Right lung (tissue), 5 donors: Measurements from ENCODE around the gene RNPEP. TPM values are rescaled to one million over a fixed set of nuclear protein-coding genes. Genes with fewer than 3 reads are reported as not detected.
"Not testable (repeated sequence)": the region's sequence is repeated elsewhere in the genome, so short reads cannot be mapped to it uniquely, and the experiment has no call there.

Experiments
- DNase-seq, 2 donors: peaks; one replicate each; pipeline ENCODE4 v3.0.0-alpha.2; 2013
- polyA plus RNA-seq, 5 donors: library from polyadenylated mRNA; unstranded; fragments of 120-200 nt; gene quantifications; one replicate each; pipeline versions ENCODE4 v1.2.1 to v1.2.3, GENCODE V29; 2013; ENCODE audit warnings: inconsistent platforms in 1 of 5, low replicate concordance in 1 of 5; ENCODE audit not compliant: insufficient read length in 5 of 5, insufficient read depth in 1 of 5

RNPEP gene
- polyA plus RNA-seq, 5 donors, result 54.7 to 66.3 (median 59.5) TPM

DNA sequence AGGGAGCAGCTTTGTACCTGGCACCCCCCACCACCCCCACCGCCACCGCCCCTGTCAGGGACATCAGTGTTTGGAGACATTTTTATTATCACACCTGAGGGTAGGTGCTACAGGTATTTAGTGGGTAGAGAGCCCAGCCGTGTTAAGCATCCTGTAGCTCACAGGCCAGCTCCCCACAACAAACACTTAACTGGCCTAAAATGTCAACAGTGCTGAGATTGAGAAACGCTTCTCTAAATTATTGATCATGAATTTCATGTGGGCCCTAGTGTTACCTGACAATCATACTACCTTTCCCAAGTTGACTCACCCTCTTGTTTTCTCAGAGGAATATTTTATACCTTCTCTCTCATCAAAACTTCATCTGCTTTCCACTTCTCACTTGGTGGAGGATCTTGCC lies 49.3 kb downstream of the RNPEP start:
- DNase-seq, result no peak

DNA sequence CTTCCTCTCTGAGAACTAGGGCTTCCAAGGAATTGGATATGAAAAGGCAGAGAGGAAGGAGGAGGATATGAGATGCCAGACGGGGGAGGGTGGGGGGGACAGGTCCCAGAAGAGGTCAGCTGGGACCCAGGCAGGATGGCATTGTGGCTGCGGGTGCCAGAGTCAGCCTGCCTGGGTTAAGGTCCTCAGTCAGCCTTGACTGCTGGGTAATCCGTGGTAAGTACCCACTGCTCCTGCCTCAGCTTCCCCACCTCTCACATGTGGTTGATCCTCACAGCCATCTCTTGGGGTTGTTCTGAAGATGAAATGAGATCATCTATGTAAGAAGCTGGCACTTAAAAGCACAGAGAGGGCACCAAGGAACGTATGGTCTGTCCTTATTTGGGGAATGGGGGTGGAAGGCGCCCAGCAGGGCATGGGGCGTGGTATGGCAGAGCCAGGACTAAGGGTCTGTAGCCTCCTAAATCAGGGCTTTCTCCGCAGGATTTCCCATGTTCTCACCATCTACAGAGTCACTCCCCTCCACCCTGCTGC lies 51.8 kb downstream of the RNPEP start:
- no peak for DNase-seq

DNA sequence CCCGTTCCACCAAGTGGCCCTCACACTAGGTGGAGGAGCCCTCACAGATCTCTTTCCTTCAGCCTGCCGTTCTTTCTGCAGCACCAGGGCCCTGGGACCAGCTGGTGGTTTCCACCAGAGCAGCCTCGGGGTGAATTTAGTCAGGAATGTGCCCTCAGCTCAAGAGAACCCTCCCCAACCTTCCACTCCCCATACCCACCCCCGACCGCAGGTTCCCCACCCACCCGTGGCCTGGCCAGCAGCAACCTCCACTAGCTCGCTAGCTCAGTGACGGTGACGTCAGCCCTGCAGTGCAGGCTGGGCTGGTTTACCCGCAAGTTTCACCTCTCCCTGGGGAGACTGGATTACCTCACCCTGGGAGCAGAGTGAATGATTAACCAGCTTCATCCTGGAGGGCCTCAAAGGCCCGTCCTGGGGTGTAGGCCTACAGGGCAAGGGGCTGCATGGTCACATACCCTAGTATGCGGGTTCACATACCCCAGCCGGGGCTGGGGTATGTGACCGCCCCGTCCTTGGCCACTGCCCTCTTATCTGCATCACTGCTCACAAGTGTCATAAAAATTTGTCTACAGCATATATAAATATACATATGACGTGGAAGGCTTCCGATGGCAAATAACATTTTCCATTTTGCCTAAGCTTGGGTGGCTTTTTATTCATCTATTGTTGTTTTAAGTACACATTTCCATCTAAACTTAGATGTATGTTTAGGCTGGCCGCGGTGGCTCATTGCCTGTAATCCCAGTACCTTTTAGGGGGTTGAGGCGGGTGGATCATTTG lies 52.4 kb downstream of the RNPEP start:
- peak; percentile 80 to 81 for DNase-seq

DNA sequence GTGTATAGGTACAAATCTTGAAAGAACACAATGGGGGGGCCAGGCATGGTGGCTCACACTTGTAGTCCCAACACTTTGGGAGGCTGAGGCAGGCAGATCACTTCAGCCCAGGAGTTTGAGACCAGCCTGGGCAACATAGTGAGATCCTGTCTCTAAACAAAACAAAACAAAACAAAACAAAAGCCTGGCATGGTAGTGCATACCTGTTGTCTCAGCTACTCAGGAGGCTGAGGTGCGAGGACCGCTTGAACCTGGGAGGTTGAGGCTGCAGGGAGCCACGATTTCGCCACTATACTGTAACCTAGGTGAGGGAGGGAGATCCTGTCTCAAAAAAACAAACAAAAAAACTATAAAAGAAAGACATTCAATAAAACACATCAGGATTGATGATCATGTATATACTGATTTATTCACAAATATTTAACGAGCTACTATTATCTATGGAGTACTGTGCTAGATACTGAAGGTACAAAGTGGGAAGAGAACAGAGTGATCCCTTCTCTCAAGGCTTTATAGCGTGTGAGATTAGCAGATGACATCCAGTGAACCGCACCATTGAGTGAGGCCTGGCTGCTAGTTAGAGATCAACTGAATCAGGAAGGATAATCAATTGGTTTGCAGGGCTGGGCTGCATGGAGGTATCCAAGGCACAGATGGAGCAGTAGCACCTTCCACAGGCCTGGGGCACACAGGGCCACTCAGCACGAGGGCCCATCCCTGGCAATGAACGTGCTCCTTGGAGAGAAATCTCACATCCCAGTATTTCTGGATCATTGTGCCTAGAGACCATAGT lies 54.3 kb downstream of the RNPEP start:
- no peak for DNase-seq

DNA sequence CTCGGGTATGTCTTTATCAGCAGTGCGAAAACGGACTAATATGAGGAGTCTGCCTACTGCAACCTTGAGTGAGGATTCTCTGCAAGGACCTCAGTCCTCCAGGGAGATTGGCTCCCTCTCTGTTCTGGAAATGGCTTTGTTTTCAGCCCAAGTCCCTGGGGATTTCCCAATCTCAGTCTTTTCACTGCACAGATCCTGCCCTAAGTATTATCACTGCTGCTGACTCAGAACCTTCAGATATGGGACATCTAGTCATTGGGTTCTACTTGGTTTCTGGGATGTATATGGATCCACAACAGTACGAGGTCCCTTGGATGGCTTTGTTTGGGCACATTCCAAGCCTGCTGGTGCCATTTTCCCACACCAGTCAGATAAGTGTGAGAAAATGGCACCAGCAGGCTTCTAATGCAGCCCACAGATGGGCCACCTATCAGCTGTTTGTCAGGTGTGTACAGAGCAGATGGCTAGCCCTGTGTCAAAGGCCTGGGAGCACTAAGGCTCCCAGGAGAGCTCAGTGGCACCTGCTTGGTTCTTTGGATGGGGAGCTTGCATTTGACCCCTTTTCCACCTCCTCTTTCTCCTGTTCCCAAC lies 55.4 kb downstream of the RNPEP start:
- DNase-seq, result no peak

DNA sequence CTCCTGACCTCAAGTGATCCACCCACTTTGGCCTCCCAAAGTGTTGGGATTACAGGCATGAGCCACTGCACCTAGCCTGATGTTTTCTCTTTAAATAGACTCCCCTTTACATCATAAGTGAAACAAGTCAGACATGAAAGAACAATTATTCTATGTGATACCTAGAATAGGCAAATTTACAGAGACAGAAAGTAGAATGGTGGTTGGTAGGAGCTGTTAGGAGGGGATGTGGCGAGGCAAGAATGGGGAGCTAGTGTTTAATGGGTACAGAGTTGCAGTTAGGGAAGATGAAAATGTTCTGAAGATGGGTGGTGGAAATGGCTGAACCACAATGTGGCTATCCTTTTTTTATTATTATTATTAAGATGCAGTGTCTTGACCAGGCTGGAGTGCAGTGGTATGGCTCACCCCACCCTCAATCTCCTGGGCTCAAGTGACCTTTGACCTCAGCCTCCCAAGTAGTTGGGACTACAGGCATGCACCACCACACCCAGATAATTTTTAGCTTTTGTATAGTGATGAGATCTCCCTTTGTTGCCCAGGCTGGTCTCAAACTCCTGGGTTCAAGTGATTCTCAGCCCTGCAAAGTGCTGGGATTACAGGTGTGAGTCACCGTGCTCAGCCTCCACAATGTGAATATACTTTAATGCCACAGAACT lies 56.4 kb downstream of the RNPEP start:
- no peak for DNase-seq

DNA sequence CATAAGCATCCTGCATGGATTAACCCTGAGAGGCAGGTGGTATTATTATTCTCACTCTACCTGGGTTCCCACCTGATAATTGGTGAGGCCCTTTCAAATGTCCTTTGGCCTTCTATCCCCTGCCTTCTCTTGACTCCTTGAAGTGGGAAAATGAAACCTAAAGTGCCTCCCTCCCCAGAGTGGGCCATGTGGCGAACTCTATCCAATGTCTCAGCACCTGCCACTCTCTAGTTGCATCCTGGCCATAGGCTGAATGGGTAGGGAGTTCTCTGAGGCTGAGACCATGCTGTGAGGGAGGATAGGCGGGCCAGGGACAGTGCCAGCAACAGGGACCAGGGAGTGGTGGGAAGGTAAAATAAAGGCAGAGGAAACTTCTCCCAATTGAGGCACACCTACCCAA lies 63.3 kb downstream of the RNPEP start:
- no peak for DNase-seq

DNA sequence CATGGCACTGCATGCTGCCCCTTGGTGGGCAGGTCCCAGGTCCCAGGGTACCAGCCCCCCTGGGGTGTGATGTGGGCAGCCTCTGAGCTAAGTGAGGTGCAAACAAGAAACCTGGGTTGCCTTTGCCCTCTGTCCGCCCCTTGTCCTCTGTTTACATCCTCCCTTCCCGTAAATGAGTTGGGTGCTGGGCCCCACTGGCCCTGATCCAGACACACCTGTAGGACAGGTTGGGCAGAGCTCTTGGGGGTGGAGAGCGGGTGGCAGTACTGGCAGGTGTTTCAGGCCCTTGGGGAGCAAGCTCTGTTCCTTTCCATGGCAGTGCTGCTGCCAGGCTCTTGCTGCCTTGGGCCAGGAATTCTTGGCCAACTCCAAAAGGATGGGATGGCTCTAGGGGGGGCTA lies 63.8 kb downstream of the RNPEP start:
- peak; percentile 71 to 76 for DNase-seq

DNA sequence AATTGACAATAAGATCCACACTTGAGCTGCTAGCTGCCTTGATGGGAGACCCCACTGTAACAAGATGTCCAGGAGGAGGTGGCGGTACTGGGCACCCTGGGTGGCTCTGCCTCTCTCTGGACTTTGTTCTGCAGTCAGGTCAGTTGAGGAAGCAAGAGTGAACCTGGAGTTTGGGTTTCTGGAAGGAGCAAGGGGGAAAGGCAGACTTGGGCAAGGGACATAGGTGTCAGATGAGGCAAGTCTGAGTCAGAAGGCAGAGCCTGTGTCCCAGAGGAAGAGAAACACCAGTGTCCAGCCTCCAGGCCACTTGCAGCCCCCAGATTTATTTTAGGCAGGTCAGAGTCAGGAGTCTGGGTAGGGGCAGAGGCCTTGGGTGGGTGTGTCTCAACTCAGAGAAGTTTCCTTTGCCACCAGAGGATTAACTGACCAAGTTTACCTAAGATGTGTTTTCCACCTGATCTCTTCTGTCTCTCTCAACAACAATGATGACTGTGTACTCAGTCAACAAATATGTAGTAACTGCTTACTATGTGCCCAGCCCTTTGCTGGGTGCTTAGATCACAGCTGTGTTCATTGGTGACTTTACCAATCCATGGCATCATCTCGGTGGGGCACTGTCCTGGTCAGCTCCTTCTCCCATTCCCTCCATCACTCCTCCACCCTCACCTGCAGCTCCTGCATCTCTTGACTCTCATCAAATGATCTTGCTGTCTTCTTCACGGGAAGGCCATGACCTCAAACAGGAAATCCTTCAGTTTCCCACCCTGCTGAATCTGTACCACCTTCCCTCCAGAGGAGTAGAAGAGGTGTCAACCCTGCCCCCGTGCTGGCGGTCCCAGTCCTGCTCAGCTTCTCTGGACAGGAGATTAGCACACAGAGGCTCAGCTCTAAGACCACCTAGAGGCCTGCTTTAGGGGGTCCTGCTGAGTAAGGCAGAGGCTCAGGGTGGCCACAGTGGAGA lies 64.6 kb downstream of the RNPEP start:
- no peak for DNase-seq

DNA sequence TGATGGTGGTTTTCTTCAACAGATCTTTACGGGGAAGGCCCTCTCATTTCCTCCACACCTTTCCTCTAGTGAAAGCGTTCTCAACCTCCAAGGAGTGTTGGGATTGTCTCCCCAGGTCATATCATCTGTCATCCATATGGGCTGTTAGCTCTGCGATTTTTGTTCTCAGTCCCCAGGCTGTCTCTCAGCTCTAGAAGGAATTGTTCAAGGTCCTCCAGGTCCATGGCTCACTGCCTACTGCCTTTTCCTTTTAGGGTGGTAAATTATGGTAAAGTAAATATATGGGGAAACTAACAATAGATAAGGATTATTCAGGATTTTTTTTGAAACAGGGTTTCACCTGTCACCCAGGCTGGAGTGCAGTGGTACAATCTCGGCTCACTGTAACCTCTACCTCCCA lies 65.5 kb downstream of the RNPEP start:
- no peak for DNase-seq

DNA sequence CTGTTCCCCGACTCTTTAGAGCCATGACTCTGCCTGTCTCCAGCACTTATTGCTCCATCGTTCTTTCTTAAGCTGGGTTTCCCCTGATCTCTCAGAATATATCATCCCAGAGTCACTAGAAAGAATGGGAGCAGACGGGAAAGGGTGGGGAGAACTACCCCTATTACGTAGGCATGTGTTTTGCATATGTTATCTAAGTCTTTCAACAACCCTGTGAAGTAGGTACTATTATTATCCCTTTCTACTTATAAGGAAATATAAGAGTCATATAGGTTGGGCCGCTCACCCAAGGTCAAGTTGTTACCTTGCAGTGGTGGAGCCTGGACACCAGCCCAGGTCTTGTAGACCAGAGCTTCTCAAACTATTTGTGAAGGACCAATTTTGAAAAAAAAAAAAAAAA lies 66.7 kb downstream of the RNPEP start:
- no peak for DNase-seq

DNA sequence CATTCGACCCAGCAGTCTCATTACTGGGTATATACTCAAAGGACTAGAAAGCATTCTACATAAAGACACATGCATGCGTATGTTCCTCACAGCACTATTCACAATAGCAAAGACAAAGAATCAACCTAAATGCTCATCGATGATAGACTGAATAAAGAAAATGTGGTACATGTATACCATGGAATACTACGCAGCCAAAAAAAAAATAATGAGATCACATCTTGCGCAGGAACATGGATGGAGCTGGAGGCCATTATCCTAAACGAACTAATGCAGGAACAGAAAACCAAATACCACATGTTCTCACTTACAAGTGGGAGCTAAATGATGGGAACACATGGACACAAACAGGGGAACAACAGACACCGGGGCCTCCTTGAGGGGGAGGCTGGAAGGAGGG lies 71.6 kb downstream of the RNPEP start:
- no peak for DNase-seq

DNA sequence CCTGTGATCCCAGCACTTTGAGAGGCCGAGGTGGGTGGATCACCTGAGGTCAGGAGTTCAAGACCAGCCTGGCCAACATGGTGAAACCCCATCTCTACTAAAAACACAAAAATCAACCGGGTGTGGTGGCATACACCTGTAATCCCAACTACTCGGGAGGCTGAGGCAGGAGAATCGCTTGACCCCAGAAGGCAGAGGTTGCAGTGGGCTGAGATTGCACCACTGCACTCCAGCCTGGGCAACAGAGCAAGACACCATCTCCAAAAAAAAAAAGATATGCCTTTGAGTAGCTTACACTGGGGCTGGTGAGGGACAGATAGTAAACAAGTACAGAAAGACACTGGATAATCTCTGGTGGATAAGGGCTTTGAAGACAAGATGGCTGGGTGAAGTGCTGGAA lies 72.2 kb downstream of the RNPEP start:
- not testable (repeated sequence) for DNase-seq

Other genes with a start within 250 kb of the RNPEP start
- 10 to 100 TPM; 71.0 to 98.4 (median 92.2) TPM for gene IPO9, start 153.5 kb upstream of the RNPEP start, polyA plus RNA-seq
- gene SHISA4, start 93.8 kb upstream of the RNPEP start, polyA plus RNA-seq, result 10 to 100 TPM; 14.7 to 25.6 (median 18.5) TPM
- 1 to 10 TPM; 3.5 to 8.2 (median 5.1) TPM for gene LMOD1, start 36.1 kb upstream of the RNPEP start, polyA plus RNA-seq
- gene TIMM17A, start 27.1 kb upstream of the RNPEP start, polyA plus RNA-seq, result 10 to 100 TPM; 46.5 to 54.9 (median 51.1) TPM
- gene ELF3, start 27.9 kb downstream of the RNPEP start, polyA plus RNA-seq, result 10 to 100 TPM; 54.6 to 93.2 (median 63.4) TPM
- gene GPR37L1, start 140.3 kb downstream of the RNPEP start, polyA plus RNA-seq, result under 1 TPM; 0.06 to 0.12 (median 0.07) TPM
- gene ARL8A, start 162.1 kb downstream of the RNPEP start, polyA plus RNA-seq, result 10 to 100 TPM; 36.5 to 47.3 (median 43.8) TPM
- gene PTPN7, start 178.0 kb downstream of the RNPEP start, polyA plus RNA-seq, result 1 to 10 TPM; 1.2 to 1.5 (median 1.4) TPM
- 1 to 10 TPM in 3 of 5 donors, under 1 TPM in 2; 0.61 to 1.7 (median 1.2) TPM for gene LGR6, start 211.2 kb downstream of the RNPEP start, polyA plus RNA-seq